K562 (cell line): ENCODE data around the gene FRMD7. TPM values are rescaled to one million over a fixed set of nuclear protein-coding genes. Genes with fewer than 3 reads are reported as not detected.

Experiments used
- CBX8 ChIP-seq: fragments of 200-600 bp; sonication (generic); IDR thresholded peaks from 2 replicates; pipeline ENCODE4 v1.6.1; 2012; ENCODE audit warnings: borderline replicate concordance, mixed run types, low read depth, mild to moderate bottlenecking, moderate library complexity, mixed read lengths, low read length, control low read depth, inconsistent platforms; ENCODE audit not compliant: poor library complexity, severe bottlenecking; ENCODE audit errors: extremely low read depth
- FOXJ3 ChIP-seq: sonication (generic); formaldehyde crosslinking; IDR thresholded peaks from 2 replicates; pipeline ENCODE4 v1.4.0; 2020; ENCODE audit warnings: mild to moderate bottlenecking, missing genetic modification reagents
- GATAD2B ChIP-seq: fragments of 450-650 bp; IDR thresholded peaks from 2 replicates; pipeline ENCODE4 v1.6.1; 2017; ENCODE audit warnings: mild to moderate bottlenecking, borderline replicate concordance
- JUND ChIP-seq, 2 experiments: IDR thresholded peaks; 2 replicates in 1 of 2; 3 replicates in 1 of 2; pipeline ENCODE4 v1.6.1; 2011; ENCODE audit warnings: borderline replicate concordance in 2 of 2, low read depth in 2 of 2, low read length in 2 of 2, improper control_type of control experiment in 1 of 2, missing biosample characterization in 1 of 2, missing genetic modification characterization in 1 of 2, missing genetic modification reagents in 1 of 2
- SMAD4 ChIP-seq: fragments of 250-450 bp; sonication (Bioruptor Pico); conservative IDR thresholded peaks from 2 replicates; pipeline ENCODE4 v1.8.0; 2021; ENCODE audit warnings: inconsistent platforms, mild to moderate bottlenecking, moderate library complexity
- TAL1 ChIP-seq: fragments of 450-650 bp; IDR thresholded peaks from 2 replicates; pipeline ENCODE4 v1.6.1; 2016; ENCODE audit warnings: mild to moderate bottlenecking
- TARDBP ChIP-seq: fragments of 450-650 bp; IDR thresholded peaks from 2 replicates; pipeline ENCODE4 v1.6.1; 2016
- YBX1 ChIP-seq: fragments of 450-650 bp; IDR thresholded peaks from 2 replicates; pipeline ENCODE4 v1.7.1; 2016; ENCODE audit warnings: mild to moderate bottlenecking
- ZNF197 ChIP-seq: fragments of 200-800 bp; sonication (Bioruptor generic); IDR thresholded peaks from 2 replicates; pipeline ENCODE4 v1.6.1; 2016; ENCODE audit warnings: low read depth, missing genetic modification characterization, missing compliant biosample characterization
- ZNF253 ChIP-seq: fragments of 250-450 bp; sonication (Bioruptor Pico); conservative IDR thresholded peaks from 2 replicates; pipeline ENCODE4 v1.6.1; 2021; ENCODE audit warnings: mild to moderate bottlenecking
- ZNF444 ChIP-seq: fragments of 250-450 bp; sonication (Bioruptor Pico); IDR thresholded peaks from 2 replicates; pipeline ENCODE4 v1.4.0; 2020; ENCODE audit warnings: mild to moderate bottlenecking, moderate library complexity
- ZNF717 ChIP-seq: fragments of 250-450 bp; sonication (Bioruptor Pico); IDR thresholded peaks from 2 replicates; pipeline ENCODE4 v1.5.0; 2021
- polyA plus RNA-seq, 8 experiments: library from polyadenylated mRNA; depleted of rRNA in 4 of 8; stranded (reverse) in 5 of 8; unstranded in 3 of 8; fragments of >200 nt; fragmentation: Nextera tagmentation in 2 of 8; fragmentation: Illumina TruSeq in 1 of 8; extraction: Ambion mirVana in 2 of 8; extraction: Trizol in 1 of 8; gene quantifications; 2 replicates each; pipeline versions ENCODE4 v1.2.1 to v1.2.3, GENCODE V29; 2011 to 2014; ENCODE audit warnings: inconsistent platforms in 1 of 8, missing spikeins in 1 of 8
- total RNA-seq, 7 experiments: library from RNA; depleted of rRNA in 6 of 7; stranded (reverse); fragments of >200 nt in 6 of 7; fragmentation: Illumina TruSeq in 2 of 7; extraction: Trizol in 2 of 7; gene quantifications; 2 replicates each; pipeline versions ENCODE4 v1.2.1 to v1.2.3, GENCODE V29; 2011 to 2021; ENCODE audit warnings: low replicate concordance in 1 of 7
- TF ChIP-seq, protein P1 (sequence below): fragments of 250-450 bp; sonication (Bioruptor Pico); IDR thresholded peaks from 2 replicates; pipeline ENCODE4 v1.8.0; 2021; ENCODE audit warnings: borderline replicate concordance, mild to moderate bottlenecking, moderate library complexity; ENCODE audit not compliant: poor library complexity, severe bottlenecking
- TF ChIP-seq, protein P2 (sequence below): sonication (generic); formaldehyde crosslinking; IDR thresholded peaks from 2 replicates; pipeline ENCODE4 v1.8.0; 2022; ENCODE audit warnings: missing genetic modification reagents, mild to moderate bottlenecking, borderline replicate concordance
- TF ChIP-seq, protein P3 (sequence below): sonication (generic); formaldehyde crosslinking; IDR thresholded peaks from 2 replicates; pipeline ENCODE4 v1.8.0; 2022; ENCODE audit warnings: mild to moderate bottlenecking, missing genetic modification reagents
- TF ChIP-seq, protein P4 (sequence below): fragments of 450-650 bp; formaldehyde crosslinking; IDR thresholded peaks from 2 replicates; pipeline ENCODE4 v1.4.0; 2020; ENCODE audit warnings: mild to moderate bottlenecking, mixed read lengths
- TF ChIP-seq, protein P5 (sequence below): sonication (generic); formaldehyde crosslinking; IDR thresholded peaks from 2 replicates; pipeline ENCODE4 v1.4.0; 2020; ENCODE audit warnings: mild to moderate bottlenecking, missing genetic modification reagents

FRMD7 gene
- total and polyA plus RNA-seq, 9 of the 15 experiments (the other 6 are each of a cell fraction or from before 2014, with no cell fraction given), result 0.06 to 0.09 TPM; not detected in 7

DNA sequence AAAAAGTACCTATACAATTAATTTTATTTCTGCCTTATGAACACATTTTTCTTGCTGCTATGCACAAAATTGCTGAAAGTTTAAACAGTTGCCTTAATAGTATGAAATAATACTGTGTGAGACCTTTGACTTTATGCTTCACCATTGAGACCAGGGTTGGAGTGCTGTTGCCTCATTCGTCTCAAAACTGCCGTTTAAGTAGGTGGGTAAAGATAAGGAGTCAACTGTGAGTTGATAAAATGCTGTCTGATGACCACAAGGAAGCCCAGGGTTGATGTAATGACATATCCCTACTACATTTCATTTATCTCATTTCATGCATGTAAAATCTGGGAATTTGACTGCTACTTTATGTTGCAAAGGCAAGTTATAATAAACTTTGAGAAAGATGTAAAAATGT lies 81.3 kb downstream of the FRMD7 start (continued):
- TF ChIP-seq, protein P1, sequence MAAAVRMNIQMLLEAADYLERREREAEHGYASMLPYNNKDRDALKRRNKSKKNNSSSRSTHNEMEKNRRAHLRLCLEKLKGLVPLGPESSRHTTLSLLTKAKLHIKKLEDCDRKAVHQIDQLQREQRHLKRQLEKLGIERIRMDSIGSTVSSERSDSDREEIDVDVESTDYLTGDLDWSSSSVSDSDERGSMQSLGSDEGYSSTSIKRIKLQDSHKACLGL (CRISPR knock-in tag), result no peak
- TF ChIP-seq YBX1 (no peak), ZNF253 (no peak), SMAD4 (CRISPR knock-in tag) (peak; percentile 64), ZNF197 (no peak), JUND (IDR thresholded peaks at IDR 0.05; ENCODE audit: borderline replicate concordance, low read depth, low read length) (peak; percentile 88), JUND (tag; IDR thresholded peaks at IDR 0.05; ENCODE audit: borderline replicate concordance, low read depth, low read length) (peak; percentile 60; the same call in 1 of the 3 replicates), ZNF444 (no peak), TARDBP (no peak), ZNF717 (CRISPR knock-in tag) (no peak), TAL1 (peak; percentile 64), FOXJ3 (CRISPR knock-in tag) (no peak), CBX8 (no peak), GATAD2B (no peak)
- TF ChIP-seq, protein P2, sequence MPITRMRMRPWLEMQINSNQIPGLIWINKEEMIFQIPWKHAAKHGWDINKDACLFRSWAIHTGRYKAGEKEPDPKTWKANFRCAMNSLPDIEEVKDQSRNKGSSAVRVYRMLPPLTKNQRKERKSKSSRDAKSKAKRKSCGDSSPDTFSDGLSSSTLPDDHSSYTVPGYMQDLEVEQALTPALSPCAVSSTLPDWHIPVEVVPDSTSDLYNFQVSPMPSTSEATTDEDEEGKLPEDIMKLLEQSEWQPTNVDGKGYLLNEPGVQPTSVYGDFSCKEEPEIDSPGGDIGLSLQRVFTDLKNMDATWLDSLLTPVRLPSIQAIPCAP, result no peak
- TF ChIP-seq, protein P3, sequence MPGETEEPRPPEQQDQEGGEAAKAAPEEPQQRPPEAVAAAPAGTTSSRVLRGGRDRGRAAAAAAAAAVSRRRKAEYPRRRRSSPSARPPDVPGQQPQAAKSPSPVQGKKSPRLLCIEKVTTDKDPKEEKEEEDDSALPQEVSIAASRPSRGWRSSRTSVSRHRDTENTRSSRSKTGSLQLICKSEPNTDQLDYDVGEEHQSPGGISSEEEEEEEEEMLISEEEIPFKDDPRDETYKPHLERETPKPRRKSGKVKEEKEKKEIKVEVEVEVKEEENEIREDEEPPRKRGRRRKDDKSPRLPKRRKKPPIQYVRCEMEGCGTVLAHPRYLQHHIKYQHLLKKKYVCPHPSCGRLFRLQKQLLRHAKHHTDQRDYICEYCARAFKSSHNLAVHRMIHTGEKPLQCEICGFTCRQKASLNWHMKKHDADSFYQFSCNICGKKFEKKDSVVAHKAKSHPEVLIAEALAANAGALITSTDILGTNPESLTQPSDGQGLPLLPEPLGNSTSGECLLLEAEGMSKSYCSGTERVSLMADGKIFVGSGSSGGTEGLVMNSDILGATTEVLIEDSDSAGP (CRISPR knock-in tag), result no peak
- TF ChIP-seq, protein P4, sequence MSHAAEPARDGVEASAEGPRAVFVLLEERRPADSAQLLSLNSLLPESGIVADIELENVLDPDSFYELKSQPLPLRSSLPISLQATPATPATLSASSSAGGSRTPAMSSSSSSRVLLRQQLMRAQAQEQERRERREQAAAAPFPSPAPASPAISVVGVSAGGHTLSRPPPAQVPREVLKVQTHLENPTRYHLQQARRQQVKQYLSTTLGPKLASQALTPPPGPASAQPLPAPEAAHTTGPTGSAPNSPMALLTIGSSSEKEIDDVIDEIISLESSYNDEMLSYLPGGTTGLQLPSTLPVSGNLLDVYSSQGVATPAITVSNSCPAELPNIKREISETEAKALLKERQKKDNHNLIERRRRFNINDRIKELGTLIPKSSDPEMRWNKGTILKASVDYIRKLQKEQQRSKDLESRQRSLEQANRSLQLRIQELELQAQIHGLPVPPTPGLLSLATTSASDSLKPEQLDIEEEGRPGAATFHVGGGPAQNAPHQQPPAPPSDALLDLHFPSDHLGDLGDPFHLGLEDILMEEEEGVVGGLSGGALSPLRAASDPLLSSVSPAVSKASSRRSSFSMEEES (CRISPR knock-in tag), result no peak
- TF ChIP-seq, protein P5, sequence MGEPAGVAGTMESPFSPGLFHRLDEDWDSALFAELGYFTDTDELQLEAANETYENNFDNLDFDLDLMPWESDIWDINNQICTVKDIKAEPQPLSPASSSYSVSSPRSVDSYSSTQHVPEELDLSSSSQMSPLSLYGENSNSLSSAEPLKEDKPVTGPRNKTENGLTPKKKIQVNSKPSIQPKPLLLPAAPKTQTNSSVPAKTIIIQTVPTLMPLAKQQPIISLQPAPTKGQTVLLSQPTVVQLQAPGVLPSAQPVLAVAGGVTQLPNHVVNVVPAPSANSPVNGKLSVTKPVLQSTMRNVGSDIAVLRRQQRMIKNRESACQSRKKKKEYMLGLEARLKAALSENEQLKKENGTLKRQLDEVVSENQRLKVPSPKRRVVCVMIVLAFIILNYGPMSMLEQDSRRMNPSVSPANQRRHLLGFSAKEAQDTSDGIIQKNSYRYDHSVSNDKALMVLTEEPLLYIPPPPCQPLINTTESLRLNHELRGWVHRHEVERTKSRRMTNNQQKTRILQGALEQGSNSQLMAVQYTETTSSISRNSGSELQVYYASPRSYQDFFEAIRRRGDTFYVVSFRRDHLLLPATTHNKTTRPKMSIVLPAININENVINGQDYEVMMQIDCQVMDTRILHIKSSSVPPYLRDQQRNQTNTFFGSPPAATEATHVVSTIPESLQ (CRISPR knock-in tag), result no peak
